HL-60/S4 treated with phorbol 12-myristate 13-acetate at 8.2 ng/mL for 4 days and 3 days (cell line): ENCODE data around the gene DCAF4.
"Not testable (repeated sequence)": the region's sequence is repeated elsewhere in the genome, so short reads cannot be mapped to it uniquely, and the experiment has no call there.

Experiments used
- in situ Hi-C: fragments of 300-500 bp; cut with MboI; formaldehyde crosslinking; loops from 2 replicates; pipeline ENCODE4 v1.15.0; 2022; ENCODE audit warnings: low sequenced_read_pairs

Gene DCAF4

DNA sequence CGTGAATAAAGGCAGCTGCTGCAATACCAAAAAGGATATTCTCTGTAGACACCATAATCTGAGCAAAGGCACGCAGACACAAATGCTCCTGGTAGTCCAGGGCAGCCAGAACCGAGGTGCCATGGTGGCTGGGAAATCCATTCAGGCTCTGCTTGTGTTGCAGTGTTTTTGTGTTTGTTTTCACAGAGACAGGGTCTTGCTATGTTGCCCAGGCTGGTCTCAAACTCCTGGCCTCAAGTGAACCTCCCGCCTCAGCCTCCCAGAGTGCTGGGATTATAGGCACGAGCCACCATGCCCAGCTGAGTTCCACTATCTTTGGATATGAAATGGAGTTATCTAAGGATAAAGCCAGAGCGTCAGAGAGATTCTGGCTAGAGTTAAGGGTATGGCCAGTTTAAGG lies 39.8 kb downstream of the DCAF4 start:
- in situ Hi-C loops, result no loop called here

DNA sequence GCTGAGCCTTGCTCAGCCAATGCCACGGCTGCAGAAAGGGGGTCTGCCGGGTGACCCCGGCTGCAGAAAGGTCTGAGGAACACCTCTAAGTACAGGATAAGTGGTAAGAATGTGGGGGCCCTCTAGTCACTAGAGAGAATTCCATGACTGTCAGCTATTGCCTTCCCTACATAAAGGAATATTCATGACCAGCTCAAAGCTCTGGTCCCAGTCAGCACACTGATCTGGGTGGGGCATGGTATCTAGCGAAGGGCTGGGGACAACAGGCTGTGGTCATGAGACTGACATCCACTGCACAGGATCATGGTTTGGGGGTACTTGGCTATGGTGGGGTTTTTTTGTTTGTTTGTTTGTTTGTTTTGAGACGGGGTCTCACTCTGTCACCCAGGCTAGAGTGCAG lies 42.1 kb downstream of the DCAF4 start:
- in situ Hi-C loops, result no loop called here

DNA sequence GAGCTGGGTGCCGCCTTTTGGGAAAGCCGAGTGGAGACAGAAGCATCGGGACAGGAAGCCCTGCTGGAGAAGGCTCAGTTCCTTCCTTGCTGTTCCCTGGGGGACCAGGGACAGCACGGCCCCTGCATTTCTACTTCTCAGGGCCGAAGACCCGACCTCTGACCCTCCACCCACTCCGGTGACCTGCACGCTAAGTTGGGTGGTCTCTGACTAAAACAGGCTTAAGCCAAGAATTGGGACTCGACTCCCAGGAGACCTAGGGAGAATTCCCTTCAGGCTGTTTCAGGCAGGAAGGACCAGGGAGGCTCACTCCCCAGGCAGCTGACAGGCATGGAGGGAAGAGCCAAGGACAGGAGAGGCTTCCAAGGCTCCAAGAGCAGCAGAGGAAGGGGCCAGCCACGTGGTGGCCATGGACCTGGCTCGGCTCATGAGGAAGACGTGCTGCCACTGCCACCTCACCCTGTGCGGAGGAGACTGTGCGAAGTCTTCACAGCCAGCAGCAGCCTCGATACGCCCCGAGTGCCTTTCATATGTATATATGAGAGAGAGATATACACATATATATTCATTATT lies 43.9 kb downstream of the DCAF4 start:
- in situ Hi-C loops, result no loop called here

DNA sequence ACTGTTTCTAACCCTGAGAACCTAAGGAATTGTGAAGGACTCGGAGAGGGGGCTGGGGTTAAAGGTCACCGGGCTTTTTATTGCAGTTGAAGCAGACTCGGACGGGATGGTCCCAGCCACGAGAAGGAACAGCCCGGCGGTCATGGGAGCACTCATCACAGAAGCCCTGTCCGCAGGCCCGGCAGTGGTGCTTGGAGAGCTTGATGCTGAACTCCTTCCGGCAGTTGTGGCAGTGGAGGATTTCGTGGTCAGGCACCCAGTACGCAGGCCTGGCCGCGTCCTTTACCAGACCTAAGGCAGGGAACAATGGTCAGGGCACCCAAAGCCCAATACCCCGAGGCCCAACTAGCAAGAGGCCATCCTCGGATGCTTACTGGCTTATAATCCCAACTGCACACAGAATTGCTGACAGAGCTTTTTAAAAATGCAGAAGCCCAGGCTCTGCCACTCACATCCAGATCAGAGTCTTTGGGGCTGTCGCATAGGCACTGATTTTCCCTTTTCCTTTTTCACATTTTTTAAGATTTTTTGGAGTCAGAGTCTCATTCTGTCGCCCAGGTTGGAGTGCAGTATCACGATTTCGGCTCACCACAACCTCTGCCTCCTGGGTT lies 44.7 kb downstream of the DCAF4 start:
- in situ Hi-C loops, result no loop called here

DNA sequence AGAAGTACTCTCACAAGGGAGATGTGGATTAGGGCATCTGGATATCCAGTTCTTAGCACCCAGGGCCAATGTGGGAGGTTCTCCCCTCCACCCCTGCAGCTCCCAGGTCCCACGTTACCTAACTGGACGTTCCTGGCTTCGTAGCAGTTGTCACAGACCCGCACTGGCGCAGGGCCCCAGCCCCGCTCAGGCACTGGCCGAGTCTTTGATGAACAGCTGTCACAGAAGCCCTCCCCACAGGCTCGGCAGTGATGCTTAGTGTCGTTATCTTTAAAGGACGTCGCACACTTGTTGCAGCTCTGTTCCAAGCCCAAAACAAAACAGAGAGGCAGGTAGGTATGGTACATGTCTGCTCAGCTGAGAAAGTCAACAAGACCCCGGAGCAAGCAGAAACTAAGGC lies 48.4 kb downstream of the DCAF4 start:
- in situ Hi-C loops, result no loop called here

- in situ Hi-C loops, result no loop called here
Measured at GRCh38 chr14:72975770-72976169, 49.5 kb downstream of the DCAF4 start.

DNA sequence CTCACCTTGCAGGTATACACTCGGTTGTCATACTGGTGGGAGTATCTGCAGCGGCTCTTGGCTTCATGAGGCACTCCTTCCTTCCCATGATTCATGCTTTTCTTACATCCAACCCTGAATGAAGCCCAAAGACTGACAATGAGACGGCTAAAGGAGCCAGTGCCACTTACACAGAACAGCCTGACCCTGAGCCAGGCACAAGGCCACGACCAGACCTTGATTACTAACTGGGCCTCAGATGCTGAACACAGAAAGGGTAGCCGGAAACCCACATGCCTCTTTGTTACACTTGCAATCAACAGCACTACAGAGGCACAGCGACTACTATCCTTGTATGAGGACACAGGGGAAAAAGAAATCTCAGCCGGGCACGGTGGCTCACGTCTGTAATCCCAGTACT lies 52.6 kb downstream of the DCAF4 start:
- in situ Hi-C loops, result no loop called here

DNA sequence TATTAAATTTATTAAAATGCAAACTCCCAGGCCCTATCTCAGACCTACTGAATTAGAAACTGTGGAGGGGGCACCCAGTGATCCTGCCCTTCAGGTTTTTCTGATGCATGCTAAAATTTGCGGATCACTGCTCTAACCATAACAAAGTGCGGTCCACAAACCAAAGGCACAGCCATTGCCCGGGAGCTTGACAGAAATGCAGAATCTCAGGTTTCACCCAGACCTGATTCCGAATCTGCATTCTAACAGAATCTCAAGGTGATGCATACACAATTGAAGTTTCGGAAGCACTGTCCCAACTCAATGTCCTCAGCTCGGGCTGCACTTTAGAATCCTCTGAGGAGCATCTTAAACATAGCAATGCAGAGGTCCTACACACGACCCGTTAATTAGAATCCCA lies 54.6 kb downstream of the DCAF4 start:
- in situ Hi-C loops, result no loop called here

GRCh38 chr14:72982146-72982708 lies 56.0 kb downstream of the DCAF4 start:
- in situ Hi-C loops, result no loop called here

DNA sequence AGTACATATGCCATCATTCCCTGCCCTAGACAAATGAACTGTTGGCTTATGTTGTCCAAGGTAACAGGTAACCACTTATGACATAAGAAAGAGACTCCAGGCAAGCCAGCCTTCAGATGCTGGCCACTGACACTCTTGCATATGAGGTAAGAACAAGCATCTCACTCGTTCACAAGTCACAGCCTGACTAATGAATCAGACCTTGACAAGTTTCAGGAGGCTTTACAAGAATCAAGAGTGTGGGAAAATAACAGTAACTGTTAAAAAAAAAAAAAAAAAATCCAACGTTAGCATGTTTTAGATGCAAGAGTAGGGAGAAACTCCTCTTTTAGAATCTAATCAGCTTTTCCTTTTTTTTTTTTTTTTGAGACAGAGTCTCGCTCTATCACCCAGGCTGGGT lies 60.0 kb downstream of the DCAF4 start:
- in situ Hi-C loops, result no loop called here

DNA sequence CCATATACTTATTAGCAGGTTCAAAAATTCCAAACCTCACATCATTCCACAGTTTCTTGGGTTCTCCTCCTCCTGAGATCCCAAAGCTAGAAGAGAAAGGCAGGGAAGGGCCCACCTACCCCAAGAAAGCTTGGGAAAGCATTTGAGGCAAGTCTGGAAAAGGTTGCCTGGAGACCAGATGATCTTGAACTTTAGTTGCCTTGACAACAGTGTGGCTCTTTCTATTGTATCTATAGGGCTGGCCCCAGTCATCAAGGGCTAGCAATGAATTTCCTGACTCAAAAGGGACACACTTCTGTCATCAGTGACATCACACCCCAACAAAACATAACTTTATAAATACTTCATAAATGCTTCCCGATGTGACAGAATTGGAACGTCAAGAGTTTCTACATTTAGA lies 60.6 kb downstream of the DCAF4 start:
- in situ Hi-C loops, result no loop called here

DNA sequence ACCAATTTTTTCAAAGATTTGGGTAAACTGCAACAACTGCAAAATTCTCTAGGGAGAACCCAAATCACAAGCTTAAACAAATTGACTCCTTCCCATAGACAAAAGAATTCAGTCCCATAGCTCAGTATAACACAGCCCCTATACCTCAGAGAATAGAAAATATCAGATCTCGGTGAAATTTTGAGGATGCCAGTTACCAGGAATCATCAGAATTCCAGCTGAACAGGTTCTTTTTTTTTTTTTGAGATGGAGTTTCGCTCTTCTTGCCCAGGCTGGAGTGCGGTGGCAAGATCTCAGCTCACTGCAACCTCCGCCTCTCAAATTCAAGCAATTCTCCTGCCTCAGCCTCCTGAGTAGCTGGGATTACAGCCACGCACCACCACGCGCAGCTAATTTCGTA lies 63.9 kb downstream of the DCAF4 start:
- in situ Hi-C loops, result no loop called here

DNA sequence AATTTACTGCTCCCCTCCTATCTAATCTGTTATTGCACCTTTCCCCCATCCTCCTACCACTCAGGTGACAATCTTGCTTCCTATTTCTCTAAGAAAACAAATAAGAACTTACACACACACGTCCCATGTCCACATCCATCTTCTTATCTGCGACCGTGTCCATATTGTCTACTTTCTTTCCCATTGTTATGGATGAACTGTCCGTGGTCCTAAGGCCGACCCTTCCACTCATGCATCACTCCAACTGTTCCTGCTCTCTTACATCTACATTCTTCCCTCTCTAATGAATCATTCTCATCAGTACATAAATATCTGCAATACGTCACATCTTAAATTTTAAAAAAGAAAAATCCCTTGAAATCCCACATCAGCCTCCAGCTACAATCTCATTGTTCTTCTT lies 70.7 kb downstream of the DCAF4 start:
- in situ Hi-C loops, result no loop called here

DNA sequence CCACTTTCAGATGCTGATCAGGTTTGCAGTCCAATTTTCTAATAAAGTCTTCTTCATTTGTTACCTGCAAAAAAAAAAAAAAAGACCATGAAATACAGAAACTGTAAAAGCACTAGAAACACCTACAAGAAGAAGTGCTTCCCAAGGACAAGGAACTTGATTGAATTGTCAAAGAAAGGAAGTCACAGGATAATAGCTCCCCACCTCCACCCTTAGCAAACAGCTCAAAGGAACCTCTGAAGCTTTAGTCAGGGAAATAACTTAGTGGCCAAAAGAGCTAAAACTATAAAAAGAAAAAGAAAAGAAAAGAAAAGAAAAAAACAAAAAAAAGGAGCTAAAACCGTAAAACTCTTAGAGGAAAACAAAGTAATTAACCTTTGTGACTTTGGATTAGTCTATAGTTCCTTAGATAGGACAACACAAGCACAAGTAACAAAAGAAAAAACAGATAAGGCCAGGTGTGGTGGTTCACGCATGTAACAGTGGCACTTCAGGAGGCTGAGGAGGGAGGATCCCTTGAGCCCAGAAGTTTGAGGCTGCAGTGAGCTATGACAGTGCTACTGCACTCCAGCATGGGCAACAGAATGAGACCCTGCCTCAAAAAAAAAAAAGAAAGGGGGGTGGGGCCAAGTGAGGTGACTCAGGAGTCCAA lies 72.1 kb downstream of the DCAF4 start:
- in situ Hi-C loops, result no loop called here

DNA sequence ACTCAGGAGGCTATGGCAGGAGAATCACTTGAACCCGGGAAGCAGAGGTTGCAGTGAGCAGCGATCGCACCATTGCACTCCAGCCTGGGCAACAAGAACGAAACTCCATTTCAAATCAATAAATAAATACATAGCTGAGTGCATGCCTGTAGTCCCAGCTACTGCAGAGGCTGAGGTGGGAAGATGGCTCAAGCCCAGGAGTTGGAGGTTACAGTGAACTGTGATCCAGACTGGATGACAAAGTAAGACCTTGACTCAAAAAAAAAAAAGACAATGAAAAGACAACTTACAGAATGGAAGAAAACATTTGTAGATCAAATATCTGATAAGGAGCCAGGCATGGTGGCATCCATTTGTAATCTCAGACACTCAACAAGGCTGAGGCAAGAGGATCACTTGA lies 73.1 kb downstream of the DCAF4 start:
- in situ Hi-C loops, result no loop called here

DNA sequence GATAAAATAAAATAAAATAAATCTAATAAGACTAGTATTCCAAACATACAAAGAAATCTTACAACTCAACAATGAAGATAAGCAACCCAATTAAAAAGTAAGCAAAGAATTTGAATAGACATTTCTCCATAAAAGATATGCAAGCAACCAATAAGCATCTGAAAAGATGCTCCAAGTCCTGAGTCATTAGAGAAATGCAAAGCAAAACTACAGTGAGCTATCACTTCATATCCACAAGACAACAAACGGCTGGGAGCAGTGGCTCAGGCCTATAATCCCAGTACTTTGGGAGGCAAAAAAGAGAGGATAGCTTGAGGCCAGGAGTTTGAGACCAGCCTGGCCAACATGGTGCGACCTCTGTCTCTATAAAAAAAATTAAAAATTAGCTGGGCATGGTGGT lies 73.8 kb downstream of the DCAF4 start:
- in situ Hi-C loops, result no loop called here

GRCh38 chr14:73003681-73004080 lies 77.4 kb downstream of the DCAF4 start:
- in situ Hi-C loops, result no loop called here

GRCh38 chr14:73004641-73005040 lies 78.4 kb downstream of the DCAF4 start:
- in situ Hi-C loops, result not testable (repeated sequence)

DNA sequence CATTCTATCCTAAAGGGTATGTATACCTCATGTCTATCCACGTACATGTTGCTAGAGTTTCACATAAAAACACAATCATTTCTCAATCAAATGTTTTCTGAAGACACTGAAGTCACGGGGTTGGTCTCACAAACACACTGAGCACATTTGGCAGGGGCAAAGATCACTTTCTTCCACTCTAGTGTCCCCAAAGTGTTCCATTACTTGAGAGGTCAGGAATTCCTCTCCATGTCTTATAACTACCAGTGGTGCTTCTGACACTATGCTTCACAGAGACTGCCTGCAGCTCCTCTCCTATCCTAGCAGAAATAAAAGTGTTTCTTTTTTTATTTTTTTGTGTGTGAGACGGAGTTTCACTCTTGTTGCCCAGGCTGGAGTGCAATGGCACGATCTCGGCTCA lies 81.6 kb downstream of the DCAF4 start:
- in situ Hi-C loops, result no loop called here

GRCh38 chr14:73008501-73008900 lies 82.2 kb downstream of the DCAF4 start:
- in situ Hi-C loops, result no loop called here
